ENCODE data around the gene WDR90.

The WDR90 gene

DNA sequence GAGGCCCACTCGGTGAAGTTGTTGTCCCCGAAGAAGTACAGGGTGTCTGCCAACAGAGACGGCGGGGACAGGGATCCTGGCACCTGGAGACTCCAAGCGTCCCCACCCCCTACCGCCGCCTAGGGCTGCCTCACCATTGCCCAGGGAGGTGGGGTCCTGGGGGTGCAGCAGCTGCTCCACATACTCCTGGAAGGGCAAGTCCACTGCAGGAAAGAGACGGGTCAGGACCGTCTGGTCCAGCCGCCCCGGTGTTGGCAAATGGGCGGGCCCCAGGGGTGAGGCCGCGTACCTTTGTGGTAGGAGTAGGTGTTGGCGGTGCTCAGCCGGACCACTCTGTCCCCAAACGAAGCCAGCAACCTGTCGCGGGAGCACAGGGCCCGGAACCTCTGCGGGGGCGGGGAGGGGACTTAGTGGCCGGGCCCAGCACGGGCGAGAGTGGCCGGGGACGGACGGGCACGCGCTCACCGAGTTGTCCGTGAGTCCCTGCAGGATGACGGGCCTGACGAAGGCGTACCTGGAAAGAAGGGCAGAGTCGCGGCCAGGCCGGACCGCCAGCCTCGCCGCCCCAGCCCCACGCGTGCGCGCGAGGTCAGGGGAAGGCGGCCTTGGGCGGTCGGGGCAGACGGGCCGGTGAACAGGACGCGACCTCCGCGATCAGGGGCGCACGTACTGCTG is 34.4 kb downstream of the WDR90 start (continued):
- TF ChIP-seq, protein P1, sequence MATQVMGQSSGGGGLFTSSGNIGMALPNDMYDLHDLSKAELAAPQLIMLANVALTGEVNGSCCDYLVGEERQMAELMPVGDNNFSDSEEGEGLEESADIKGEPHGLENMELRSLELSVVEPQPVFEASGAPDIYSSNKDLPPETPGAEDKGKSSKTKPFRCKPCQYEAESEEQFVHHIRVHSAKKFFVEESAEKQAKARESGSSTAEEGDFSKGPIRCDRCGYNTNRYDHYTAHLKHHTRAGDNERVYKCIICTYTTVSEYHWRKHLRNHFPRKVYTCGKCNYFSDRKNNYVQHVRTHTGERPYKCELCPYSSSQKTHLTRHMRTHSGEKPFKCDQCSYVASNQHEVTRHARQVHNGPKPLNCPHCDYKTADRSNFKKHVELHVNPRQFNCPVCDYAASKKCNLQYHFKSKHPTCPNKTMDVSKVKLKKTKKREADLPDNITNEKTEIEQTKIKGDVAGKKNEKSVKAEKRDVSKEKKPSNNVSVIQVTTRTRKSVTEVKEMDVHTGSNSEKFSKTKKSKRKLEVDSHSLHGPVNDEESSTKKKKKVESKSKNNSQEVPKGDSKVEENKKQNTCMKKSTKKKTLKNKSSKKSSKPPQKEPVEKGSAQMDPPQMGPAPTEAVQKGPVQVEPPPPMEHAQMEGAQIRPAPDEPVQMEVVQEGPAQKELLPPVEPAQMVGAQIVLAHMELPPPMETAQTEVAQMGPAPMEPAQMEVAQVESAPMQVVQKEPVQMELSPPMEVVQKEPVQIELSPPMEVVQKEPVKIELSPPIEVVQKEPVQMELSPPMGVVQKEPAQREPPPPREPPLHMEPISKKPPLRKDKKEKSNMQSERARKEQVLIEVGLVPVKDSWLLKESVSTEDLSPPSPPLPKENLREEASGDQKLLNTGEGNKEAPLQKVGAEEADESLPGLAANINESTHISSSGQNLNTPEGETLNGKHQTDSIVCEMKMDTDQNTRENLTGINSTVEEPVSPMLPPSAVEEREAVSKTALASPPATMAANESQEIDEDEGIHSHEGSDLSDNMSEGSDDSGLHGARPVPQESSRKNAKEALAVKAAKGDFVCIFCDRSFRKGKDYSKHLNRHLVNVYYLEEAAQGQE (tag by site-specific recombination; IDR thresholded peaks at IDR 0.05), result peak; percentile 26; the same call in 1 of the 2 replicates
- peak; percentile 74 for TF ChIP-seq SCRT2 (tag by site-specific recombination; IDR thresholded peaks at IDR 0.05)
- TF ChIP-seq ZNF391 (tag by site-specific recombination; IDR thresholded peaks at IDR 0.05; ENCODE audit: borderline replicate concordance, low read depth), result peak; percentile 59; the same call in 1 of the 2 replicates
- TF ChIP-seq, protein P2, sequence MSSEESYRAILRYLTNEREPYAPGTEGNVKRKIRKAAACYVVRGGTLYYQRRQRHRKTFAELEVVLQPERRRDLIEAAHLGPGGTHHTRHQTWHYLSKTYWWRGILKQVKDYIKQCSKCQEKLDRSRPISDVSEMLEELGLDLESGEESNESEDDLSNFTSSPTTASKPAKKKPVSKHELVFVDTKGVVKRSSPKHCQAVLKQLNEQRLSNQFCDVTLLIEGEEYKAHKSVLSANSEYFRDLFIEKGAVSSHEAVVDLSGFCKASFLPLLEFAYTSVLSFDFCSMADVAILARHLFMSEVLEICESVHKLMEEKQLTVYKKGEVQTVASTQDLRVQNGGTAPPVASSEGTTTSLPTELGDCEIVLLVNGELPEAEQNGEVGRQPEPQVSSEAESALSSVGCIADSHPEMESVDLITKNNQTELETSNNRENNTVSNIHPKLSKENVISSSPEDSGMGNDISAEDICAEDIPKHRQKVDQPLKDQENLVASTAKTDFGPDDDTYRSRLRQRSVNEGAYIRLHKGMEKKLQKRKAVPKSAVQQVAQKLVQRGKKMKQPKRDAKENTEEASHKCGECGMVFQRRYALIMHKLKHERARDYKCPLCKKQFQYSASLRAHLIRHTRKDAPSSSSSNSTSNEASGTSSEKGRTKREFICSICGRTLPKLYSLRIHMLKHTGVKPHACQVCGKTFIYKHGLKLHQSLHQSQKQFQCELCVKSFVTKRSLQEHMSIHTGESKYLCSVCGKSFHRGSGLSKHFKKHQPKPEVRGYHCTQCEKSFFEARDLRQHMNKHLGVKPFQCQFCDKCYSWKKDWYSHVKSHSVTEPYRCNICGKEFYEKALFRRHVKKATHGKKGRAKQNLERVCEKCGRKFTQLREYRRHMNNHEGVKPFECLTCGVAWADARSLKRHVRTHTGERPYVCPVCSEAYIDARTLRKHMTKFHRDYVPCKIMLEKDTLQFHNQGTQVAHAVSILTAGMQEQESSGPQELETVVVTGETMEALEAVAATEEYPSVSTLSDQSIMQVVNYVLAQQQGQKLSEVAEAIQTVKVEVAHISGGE (tag by site-specific recombination; conservative IDR thresholded peaks at IDR 0.05; ENCODE audit: low read depth), result no peak; the same call in 1 of the 2 replicates
- TF ChIP-seq ZBTB20 (tag by site-specific recombination; IDR thresholded peaks at IDR 0.05), result peak; percentile 48; the same call in 1 of the 2 replicates
- no peak for TF ChIP-seq ZNF830 (tag by site-specific recombination; IDR thresholded peaks at IDR 0.05; ENCODE audit: low read depth)
- TF ChIP-seq YY1 (tag by site-specific recombination; IDR thresholded peaks at IDR 0.05), result no peak; the same call in 1 of the 2 replicates
- TF ChIP-seq, protein P3, sequence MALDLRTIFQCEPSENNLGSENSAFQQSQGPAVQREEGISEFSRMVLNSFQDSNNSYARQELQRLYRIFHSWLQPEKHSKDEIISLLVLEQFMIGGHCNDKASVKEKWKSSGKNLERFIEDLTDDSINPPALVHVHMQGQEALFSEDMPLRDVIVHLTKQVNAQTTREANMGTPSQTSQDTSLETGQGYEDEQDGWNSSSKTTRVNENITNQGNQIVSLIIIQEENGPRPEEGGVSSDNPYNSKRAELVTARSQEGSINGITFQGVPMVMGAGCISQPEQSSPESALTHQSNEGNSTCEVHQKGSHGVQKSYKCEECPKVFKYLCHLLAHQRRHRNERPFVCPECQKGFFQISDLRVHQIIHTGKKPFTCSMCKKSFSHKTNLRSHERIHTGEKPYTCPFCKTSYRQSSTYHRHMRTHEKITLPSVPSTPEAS (tag by site-specific recombination; IDR thresholded peaks at IDR 0.05), result no peak; the same call in 1 of the 2 replicates
- no peak for TF ChIP-seq ZNF623 (tag by site-specific recombination; IDR thresholded peaks at IDR 0.05)
- peak; percentile 66; the same call in 1 of the 2 replicates for TF ChIP-seq ZNF324 (tag by site-specific recombination; IDR thresholded peaks at IDR 0.05)
- TF ChIP-seq, protein P4, sequence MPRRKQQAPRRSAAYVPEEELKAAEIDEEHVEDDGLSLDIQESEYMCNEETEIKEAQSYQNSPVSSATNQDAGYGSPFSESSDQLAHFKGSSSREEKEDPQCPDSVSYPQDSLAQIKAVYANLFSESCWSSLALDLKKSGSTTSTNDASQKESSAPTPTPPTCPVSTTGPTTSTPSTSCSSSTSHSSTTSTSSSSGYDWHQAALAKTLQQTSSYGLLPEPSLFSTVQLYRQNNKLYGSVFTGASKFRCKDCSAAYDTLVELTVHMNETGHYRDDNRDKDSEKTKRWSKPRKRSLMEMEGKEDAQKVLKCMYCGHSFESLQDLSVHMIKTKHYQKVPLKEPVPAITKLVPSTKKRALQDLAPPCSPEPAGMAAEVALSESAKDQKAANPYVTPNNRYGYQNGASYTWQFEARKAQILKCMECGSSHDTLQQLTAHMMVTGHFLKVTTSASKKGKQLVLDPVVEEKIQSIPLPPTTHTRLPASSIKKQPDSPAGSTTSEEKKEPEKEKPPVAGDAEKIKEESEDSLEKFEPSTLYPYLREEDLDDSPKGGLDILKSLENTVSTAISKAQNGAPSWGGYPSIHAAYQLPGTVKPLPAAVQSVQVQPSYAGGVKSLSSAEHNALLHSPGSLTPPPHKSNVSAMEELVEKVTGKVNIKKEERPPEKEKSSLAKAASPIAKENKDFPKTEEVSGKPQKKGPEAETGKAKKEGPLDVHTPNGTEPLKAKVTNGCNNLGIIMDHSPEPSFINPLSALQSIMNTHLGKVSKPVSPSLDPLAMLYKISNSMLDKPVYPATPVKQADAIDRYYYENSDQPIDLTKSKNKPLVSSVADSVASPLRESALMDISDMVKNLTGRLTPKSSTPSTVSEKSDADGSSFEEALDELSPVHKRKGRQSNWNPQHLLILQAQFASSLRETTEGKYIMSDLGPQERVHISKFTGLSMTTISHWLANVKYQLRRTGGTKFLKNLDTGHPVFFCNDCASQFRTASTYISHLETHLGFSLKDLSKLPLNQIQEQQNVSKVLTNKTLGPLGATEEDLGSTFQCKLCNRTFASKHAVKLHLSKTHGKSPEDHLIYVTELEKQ (tag by site-specific recombination; IDR thresholded peaks at IDR 0.05; ENCODE audit: borderline replicate concordance), result peak; percentile 11; the same call in 1 of the 2 replicates
- no peak for TF ChIP-seq ZNF510 (tag by site-specific recombination; IDR thresholded peaks at IDR 0.05; ENCODE audit: insufficient replicate concordance)
- TF ChIP-seq ZNF146 (tag by site-specific recombination; IDR thresholded peaks at IDR 0.05), result no peak
- peak; percentile 60 for TF ChIP-seq ZNF596 (tag by site-specific recombination; IDR thresholded peaks at IDR 0.05)
- TF ChIP-seq, protein P5, sequence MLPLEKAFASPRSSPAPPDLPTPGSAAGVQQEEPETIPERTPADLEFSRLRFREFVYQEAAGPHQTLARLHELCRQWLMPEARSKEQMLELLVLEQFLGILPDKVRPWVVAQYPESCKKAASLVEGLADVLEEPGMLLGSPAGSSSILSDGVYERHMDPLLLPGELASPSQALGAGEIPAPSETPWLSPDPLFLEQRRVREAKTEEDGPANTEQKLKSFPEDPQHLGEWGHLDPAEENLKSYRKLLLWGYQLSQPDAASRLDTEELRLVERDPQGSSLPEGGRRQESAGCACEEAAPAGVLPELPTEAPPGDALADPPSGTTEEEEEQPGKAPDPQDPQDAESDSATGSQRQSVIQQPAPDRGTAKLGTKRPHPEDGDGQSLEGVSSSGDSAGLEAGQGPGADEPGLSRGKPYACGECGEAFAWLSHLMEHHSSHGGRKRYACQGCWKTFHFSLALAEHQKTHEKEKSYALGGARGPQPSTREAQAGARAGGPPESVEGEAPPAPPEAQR (tag by site-specific recombination; IDR thresholded peaks at IDR 0.05), result no peak
- TF ChIP-seq ZFP41 (tag by site-specific recombination; IDR thresholded peaks at IDR 0.05; ENCODE audit: borderline replicate concordance), result no peak
- peak; percentile 69 for TF ChIP-seq SP2 (tag by site-specific recombination; IDR thresholded peaks at IDR 0.05)
- TF ChIP-seq ZNF548 (tag by site-specific recombination; IDR thresholded peaks at IDR 0.05), result no peak
- no peak for TF ChIP-seq ZNF571 (tag by site-specific recombination; IDR thresholded peaks at IDR 0.05)
- TF ChIP-seq ZNF292 (tag by site-specific recombination; IDR thresholded peaks at IDR 0.05; ENCODE audit: borderline replicate concordance, low read depth), result no peak

All from HEK293 (cell line).